ENCODE measurements around the gene DICER1. TPM values are rescaled to one million over a fixed set of nuclear protein-coding genes. Genes with fewer than 3 reads are reported as not detected.

Gene DICER1
- total and polyA plus RNA-seq, 2 donors (not counting 3 experiments of a cell fraction or from before 2014, with no cell fraction given) = 8.3 to 43.6 TPM

DNA sequence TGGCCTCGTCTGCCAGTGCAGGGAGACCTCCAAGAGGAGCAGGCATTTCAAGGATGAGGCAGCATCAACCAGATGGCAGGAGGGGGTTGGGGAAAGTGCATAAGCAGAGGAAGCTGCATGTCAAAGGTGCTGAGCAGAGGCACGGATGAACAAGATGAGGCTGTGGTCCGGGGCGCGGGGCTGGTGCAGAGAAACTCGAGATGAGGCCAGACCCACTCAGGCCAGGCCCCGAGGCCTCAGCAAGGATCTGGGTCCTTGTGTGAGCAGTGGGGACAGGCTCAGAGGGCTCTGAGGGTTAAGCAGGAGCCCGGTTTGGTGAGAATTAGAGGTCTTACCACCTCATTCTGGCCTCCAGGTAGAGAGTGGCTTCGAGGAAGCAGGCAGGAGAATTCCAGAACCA lies 98.8 kb downstream of the DICER1 start:
- H3K27me3 ChIP-seq (ENCODE audit: control insufficient read depth in 2 of 2, insufficient read depth in 2 of 2, low read length in 2 of 2) = no peaks in the 10 kb centered on the region
- no peaks in the 10 kb centered on the region for H4K20me1 ChIP-seq (replicated peaks; ENCODE audit: control insufficient read depth, extremely low read depth, insufficient read depth, low read length)
- ChIA-PET CTCF (no interaction called here), POLR2A (no interaction called here)
- no peaks in the 10 kb centered on the region for H3K4me1 ChIP-seq (ENCODE audit: control insufficient read depth, extremely low read depth, insufficient read depth, low read length)
- no peak overlapping the region for H3K27ac ChIP-seq (ENCODE audit: insufficient read depth, low read depth, low read length)
- H3K36me3 ChIP-seq (ENCODE audit: control insufficient read depth in 2 of 2, extremely low read depth in 1 of 2, insufficient read depth in 2 of 2, low read length in 2 of 2) = no peaks in the 10 kb centered on the region
- no peaks in the 10 kb centered on the region for H3K9me3 ChIP-seq (replicated peaks; ENCODE audit: control insufficient read depth, insufficient read depth, low read length)
- H3K9me1 ChIP-seq (replicated peaks; ENCODE audit: control insufficient read depth, extremely low read depth, insufficient read depth, low read length) = no peaks in the 10 kb centered on the region
- FAIRE-seq (no peak), DNase-seq (ENCODE audit: low read depth, low spot score) (no peak)
- dilution Hi-C loops (cut with MboI; ENCODE audit: extremely low pct_ligation_motif_present, low sequenced_read_pairs) = no loop called here
- H3K4me3 ChIP-seq (replicated peaks in 1 of 3; ENCODE audit: insufficient read depth in 1 of 3, low read depth in 1 of 3, low read length in 3 of 3) = no peak overlapping the region
- no peak overlapping the region for H3K4me2 ChIP-seq (ENCODE audit: insufficient read depth, low read length)
- H2AFZ ChIP-seq (ENCODE audit: low read depth, low read length) = no peak overlapping the region
- H3K9ac ChIP-seq (replicated peaks; ENCODE audit: extremely low read depth, insufficient read depth, low read length) = no peak overlapping the region
- BruUV-seq (replicated peaks) = no TSS peak
- intact Hi-C loops (cut with micrococcal nuclease) = no loop called here
- TF ChIP-seq MYC (IDR thresholded peaks at IDR 0.05; ENCODE audit: low read depth, low read length) (no peak), EZH2 (IDR thresholded peaks at IDR 0.05; ENCODE audit: borderline replicate concordance, low read depth, low read length, severe bottlenecking) (no peak), POLR2A (IDR thresholded peaks at IDR 0.05; ENCODE audit: low read depth, low read length) (no peak), GATA2 (IDR thresholded peaks at IDR 0.05; ENCODE audit: insufficient read depth, insufficient read length, low read depth, low read length) (no peak), POLR2AphosphoS5 (IDR thresholded peaks at IDR 0.05; ENCODE audit: insufficient read depth, low read depth, low read length) (no peak), JUN (IDR thresholded peaks at IDR 0.05; ENCODE audit: borderline replicate concordance, insufficient read depth, insufficient read length, low read depth) (no peak), FOS (IDR thresholded peaks at IDR 0.05; ENCODE audit: borderline replicate concordance, insufficient read depth, low read length) (no peak)
- TF ChIP-seq, protein P1, sequence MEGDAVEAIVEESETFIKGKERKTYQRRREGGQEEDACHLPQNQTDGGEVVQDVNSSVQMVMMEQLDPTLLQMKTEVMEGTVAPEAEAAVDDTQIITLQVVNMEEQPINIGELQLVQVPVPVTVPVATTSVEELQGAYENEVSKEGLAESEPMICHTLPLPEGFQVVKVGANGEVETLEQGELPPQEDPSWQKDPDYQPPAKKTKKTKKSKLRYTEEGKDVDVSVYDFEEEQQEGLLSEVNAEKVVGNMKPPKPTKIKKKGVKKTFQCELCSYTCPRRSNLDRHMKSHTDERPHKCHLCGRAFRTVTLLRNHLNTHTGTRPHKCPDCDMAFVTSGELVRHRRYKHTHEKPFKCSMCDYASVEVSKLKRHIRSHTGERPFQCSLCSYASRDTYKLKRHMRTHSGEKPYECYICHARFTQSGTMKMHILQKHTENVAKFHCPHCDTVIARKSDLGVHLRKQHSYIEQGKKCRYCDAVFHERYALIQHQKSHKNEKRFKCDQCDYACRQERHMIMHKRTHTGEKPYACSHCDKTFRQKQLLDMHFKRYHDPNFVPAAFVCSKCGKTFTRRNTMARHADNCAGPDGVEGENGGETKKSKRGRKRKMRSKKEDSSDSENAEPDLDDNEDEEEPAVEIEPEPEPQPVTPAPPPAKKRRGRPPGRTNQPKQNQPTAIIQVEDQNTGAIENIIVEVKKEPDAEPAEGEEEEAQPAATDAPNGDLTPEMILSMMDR (IDR thresholded peaks at IDR 0.05; ENCODE audit: extremely low read depth in 1 of 2, insufficient read depth in 1 of 2, low read depth in 1 of 2, low read length in 2 of 2) = no peak
- TF ChIP-seq, protein P2, sequence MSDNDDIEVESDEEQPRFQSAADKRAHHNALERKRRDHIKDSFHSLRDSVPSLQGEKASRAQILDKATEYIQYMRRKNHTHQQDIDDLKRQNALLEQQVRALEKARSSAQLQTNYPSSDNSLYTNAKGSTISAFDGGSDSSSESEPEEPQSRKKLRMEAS (IDR thresholded peaks at IDR 0.05; ENCODE audit: insufficient read depth, insufficient read length) = no peak
- H3K79me2 ChIP-seq (ENCODE audit: control insufficient read depth, insufficient read depth, low read length) = no peaks in the 10 kb centered on the region
